HG03469 (cell line): ENCODE data around the gene PCDHA6.
"Not testable (repeated sequence)": the region's sequence is repeated elsewhere in the genome, so short reads cannot be mapped to it uniquely, and the experiment has no call there.

ENCODE experiments used
- ATAC-seq: cut with Tn5 transposase; IDR thresholded peaks from one replicate; pipeline ENCODE4 v1.9.1; 2021; ENCODE audit warnings: mild to moderate bottlenecking, moderate library complexity, moderate number of reproducible peaks; ENCODE audit not compliant: unreplicated experiment

The PCDHA6 gene

DNA sequence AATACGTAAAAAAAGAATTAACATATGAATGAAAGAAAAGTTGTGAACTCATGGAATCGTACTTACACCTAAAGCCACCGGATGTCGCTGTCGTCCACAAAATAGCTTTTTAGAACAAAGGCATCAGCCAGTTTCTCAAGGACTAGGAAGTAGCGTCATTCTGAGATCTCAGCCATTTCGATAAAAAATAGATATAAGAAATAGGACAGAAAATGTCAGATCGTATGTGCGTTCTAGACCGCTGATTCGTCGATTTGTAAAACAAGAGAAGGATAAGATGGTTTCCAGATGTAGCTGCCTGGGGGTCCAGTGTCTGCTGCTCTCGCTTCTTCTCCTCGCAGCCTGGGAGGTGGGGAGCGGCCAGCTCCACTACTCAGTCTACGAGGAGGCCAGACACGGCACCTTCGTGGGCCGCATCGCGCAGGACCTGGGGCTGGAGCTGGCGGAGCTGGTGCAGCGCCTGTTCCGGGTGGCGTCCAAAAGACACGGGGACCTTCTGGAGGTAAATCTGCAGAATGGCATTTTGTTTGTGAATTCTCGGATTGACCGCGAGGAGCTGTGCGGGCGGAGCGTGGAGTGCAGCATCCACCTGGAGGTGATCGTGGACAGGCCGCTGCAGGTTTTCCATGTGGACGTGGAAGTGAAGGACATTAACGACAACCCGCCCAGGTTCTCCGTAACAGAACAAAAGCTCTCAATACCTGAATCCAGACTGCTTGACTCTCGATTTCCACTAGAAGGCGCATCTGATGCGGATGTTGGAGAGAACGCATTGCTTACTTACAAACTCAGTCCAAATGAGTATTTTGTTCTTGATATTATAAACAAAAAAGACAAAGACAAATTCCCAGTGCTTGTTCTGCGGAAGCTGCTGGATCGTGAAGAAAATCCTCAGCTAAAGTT is 28.3 kb downstream of the PCDHA6 start, which contains the start of gene PCDHA10:
PCDHA10 (plus strand) TSS at position 126 of the 903 bp plus-strand sequence; CDS start at position 278, 152 bp downstream.
- no peak for ATAC-seq

GRCh38 chr5:140857177-140857986 is 29.6 kb downstream of the PCDHA6 start:
- ATAC-seq = no peak

DNA sequence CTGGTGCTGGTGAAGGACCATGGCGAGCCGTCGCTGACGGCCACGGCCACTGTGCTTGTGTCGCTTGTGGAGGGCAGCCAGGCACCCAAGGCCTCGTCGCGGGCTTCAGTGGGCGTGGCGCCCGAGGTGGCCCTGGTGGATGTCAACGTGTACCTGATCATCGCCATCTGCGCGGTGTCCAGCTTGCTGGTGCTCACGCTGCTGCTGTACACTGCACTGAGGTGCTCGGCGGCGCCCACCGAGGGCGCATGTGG is 30.2 kb downstream of the PCDHA6 start:
- ATAC-seq = no peak

DNA sequence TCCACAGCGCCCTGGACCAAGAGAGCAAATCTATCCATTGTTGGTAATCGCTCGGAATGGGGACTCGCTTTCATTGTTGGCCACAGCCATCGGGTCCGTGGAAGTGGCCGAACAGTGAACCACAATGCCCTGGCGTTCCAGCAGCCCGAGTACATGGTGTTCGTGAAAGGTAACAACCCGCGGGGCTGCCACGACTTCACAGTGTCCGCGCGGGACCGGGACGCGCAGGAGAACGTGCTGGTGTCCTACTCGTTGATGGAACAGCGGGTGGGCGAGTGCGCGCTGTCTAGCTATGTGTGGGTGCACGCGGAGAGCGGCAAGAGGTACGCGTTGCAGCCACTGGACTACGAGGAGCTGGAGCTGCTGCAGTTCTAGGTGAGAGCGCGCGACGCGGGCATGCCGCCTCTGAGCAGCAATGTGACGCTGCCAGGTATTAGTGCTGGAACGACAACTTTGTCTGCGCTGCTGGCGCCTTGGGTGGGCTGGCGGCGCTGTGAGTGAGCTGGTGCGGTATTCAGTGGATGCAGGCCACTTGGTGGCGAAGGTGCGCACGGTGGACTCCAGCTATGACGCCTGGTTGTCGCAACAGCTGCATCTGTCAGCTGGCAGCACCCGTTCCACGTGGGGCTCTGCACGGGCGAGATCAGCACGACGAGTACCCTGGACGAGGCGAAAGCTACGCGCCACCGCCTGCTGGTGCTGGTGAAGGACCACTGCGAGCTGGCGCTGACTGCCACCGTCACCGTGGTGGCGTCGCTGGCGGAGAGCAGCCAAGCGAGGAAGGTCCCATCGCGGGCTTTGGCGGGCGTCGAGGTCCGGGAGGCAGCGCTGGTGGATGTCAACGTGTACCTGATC is 34.9 kb downstream of the PCDHA6 start:
- no peak for ATAC-seq

DNA sequence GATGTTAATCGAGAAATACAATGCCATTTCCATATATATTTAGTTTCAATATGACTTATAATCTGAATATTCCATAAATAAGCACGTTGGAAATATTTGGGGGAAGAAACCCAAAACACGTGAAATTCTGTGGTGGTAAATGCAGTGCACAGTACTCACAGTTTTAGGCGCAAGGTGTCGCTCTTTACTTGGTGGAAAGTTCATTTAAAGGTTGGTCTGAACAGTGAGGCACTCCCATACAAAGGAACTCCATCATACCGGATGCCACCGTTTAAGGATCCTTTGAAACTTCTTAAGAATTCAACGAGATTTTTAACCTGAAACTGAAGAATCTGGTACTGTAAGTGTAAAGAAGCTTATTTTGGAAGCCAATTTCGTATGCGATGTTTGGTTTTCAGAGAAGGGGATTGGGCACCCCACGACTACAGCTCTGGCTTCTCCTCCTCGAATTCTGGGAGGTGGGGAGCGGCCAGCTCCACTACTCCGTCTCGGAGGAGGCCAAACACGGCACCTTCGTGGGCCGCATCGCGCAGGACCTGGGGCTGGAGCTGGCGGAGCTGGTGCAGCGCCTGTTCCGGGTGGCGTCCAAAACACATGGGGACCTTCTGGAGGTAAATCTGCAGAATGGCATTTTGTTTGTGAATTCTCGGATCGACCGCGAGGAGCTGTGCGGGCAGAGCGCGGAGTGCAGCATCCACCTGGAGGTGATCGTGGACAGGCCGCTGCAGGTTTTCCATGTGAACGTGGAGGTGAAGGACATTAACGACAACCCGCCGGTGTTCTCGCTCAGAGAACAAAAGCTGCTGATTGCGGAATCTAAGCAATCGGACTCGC is 41.2 kb downstream of the PCDHA6 start, which contains the start of gene PCDHA11:
PCDHA11 (plus strand) TSS at position 237 of the 834 bp plus-strand sequence; CDS start at position 384, 147 bp downstream.
- ATAC-seq = no peak

GRCh38 chr5:140869555-140869886 is 41.8 kb downstream of the PCDHA6 start:
- no peak for ATAC-seq

GRCh38 chr5:140870221-140871201 is 42.8 kb downstream of the PCDHA6 start:
- no peak for ATAC-seq

DNA sequence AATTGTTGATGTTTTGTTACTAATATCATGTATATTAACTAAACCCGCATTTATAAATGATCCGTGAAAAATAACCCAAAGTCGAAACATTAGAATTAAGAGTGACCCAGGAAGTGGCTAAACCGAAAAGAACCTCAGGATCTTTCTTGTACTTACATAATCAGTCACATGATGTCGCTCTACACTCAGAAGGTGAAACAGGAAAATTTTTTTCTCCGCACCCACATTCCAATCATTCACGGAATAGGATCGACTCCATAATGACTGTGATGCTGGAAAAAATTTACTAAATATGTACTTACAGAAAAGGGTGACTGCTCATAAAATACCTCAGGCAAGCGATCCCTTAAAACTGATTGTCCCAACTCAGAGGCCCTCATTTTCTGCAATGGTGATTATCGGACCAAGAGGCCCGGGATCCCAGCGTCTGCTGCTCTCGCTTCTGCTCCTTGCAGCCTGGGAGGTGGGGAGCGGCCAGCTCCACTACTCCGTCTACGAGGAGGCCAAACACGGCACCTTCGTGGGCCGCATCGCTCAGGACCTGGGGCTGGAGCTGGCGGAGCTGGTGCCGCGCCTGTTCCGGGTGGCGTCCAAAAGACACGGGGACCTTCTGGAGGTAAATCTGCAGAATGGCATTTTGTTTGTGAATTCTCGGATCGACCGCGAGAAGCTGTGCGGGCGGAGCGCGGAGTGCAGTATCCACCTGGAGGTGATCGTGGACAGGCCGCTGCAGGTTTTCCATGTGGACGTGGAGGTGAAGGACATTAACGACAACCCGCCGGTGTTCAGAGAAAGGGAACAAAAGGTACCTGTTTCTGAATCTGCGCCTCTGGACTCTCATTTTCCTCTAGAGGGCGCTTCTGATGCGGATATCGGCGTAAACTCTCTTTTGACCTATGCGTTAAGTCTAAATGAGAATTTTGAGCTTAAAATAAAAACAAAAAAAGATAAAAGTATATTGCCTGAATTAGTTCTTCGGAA is 47.6 kb downstream of the PCDHA6 start, which contains the start of gene PCDHA12:
PCDHA12 (plus strand) TSS at position 224 of the 981 bp plus-strand sequence; CDS start at position 389, 165 bp downstream.
- ATAC-seq = no peak

GRCh38 chr5:140876541-140877261 is 48.9 kb downstream of the PCDHA6 start:
- ATAC-seq = not testable (repeated sequence)

DNA sequence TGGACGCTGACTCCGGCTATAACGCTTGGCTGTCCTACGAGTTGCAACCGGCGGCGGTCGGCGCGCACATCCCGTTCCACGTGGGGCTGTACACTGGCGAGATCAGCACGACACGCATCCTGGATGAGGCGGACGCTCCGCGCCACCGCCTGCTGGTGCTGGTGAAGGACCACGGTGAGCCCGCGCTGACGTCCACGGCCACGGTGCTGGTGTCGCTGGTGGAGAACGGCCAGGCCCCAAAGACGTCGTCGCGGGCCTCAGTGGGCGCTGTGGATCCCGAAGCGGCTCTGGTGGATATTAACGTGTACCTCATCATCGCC is 49.5 kb downstream of the PCDHA6 start:
- ATAC-seq = no peak
